ENCODE results near the gene JAM3.

DNA sequence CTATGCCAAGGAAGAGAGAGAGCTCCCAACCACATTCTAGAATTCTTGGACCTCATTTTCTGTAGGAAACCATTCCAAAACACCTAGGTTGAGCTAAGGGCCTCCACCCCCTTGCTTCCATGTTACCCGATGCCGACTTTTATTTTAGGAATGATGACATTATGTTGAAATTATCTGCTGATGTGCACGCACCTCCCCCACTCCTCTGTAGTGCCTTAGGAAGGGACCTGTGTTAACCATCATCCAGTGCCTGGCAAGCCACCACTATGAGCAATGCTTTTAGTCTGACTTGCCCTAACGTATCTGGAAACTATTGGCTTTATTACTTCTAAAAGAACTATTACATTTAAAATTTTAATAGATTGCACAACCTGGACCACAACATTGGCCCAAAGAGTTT is 112.8 kb downstream of the JAM3 start:
- TF ChIP-seq, protein P1, sequence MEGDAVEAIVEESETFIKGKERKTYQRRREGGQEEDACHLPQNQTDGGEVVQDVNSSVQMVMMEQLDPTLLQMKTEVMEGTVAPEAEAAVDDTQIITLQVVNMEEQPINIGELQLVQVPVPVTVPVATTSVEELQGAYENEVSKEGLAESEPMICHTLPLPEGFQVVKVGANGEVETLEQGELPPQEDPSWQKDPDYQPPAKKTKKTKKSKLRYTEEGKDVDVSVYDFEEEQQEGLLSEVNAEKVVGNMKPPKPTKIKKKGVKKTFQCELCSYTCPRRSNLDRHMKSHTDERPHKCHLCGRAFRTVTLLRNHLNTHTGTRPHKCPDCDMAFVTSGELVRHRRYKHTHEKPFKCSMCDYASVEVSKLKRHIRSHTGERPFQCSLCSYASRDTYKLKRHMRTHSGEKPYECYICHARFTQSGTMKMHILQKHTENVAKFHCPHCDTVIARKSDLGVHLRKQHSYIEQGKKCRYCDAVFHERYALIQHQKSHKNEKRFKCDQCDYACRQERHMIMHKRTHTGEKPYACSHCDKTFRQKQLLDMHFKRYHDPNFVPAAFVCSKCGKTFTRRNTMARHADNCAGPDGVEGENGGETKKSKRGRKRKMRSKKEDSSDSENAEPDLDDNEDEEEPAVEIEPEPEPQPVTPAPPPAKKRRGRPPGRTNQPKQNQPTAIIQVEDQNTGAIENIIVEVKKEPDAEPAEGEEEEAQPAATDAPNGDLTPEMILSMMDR (IDR thresholded peaks at IDR 0.05; ENCODE audit: insufficient read depth, low read length), result no peak
- TF ChIP-seq POLR2AphosphoS5 (IDR thresholded peaks at IDR 0.05; ENCODE audit: low read depth), result no peak
- TF ChIP-seq SPI1 (IDR thresholded peaks at IDR 0.05; ENCODE audit: borderline replicate concordance, low read depth), result no peak
